Neural cell (in vitro differentiated cells): Measurements from ENCODE around the gene MAP3K5.

Source experiments
- EZH2 ChIP-seq: fragments of 200-600, 300-800 bp; shearing (Covaris generic), sonication (generic); IDR thresholded peaks from 2 replicates; pipeline ENCODE4 v1.6.1; 2014; ENCODE audit warnings: antibody characterized with exemption, low read length, borderline replicate concordance, mild to moderate bottlenecking; ENCODE audit not compliant: insufficient read depth, poor library complexity, severe bottlenecking
- POLR2AphosphoS5 ChIP-seq: IDR thresholded peaks from 2 replicates; pipeline ENCODE4 v1.6.1; 2012
- TF ChIP-seq, protein P1 (sequence below): fragments of 450-650 bp; IDR thresholded peaks from 2 replicates; pipeline ENCODE4 v1.5.1; 2014; ENCODE audit warnings: antibody characterized with exemption, mild to moderate bottlenecking, moderate library complexity; ENCODE audit not compliant: poor library complexity, severe bottlenecking

DNA sequence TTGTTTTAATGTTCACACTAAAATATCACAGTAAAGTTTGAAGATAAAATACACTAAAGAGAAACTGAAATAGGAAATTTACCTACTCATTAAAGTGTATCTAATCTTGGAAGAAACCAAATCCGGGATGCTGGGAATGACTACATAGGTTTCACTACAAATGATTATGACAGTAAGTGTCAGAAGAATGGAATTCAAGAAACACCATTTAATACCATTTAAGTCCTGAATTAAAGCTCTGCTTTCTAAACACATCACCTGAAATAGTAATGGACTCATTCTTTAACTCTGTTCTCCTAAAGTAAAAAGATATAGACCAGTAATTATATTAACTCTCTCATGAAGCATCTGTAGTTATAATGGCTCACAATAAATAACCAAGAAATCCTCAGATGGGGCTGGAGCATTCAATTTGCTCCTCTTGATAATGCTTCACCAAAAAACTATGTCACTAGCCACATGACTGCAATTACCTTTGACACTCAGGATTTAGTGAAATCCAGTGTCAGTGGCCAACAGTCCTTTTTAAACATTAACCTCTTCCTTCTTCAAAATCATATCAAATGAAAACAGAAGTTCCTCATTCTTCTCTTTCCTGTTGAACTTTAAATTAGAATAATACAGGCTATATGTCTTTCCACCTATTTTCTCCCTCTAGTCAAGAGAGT lies 283.4 kb downstream of the MAP3K5 start:
- TF ChIP-seq, protein P1, sequence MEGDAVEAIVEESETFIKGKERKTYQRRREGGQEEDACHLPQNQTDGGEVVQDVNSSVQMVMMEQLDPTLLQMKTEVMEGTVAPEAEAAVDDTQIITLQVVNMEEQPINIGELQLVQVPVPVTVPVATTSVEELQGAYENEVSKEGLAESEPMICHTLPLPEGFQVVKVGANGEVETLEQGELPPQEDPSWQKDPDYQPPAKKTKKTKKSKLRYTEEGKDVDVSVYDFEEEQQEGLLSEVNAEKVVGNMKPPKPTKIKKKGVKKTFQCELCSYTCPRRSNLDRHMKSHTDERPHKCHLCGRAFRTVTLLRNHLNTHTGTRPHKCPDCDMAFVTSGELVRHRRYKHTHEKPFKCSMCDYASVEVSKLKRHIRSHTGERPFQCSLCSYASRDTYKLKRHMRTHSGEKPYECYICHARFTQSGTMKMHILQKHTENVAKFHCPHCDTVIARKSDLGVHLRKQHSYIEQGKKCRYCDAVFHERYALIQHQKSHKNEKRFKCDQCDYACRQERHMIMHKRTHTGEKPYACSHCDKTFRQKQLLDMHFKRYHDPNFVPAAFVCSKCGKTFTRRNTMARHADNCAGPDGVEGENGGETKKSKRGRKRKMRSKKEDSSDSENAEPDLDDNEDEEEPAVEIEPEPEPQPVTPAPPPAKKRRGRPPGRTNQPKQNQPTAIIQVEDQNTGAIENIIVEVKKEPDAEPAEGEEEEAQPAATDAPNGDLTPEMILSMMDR, result no peak
- no peak for TF ChIP-seq EZH2
- no peak for TF ChIP-seq POLR2AphosphoS5
